ENCODE results near the gene ERO1B.

The ERO1B gene

DNA sequence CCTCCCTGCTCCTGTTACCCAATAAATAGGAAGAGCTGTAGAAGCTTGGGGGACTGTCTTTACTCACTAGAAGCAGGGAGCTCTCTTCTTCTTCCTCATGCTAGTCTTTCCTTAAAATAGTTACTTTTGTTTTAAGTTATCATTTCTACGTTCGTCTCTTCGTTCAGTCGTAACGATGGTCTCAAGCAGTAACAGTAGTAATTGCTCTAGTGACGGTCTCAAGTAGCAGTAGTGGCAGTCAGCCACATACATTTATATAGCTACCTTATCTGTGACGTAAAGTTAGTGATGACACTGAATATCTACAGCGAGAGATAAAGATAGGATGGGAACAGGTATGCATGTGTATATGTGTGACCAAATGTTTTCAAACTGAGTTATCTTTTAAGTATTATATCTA, 15.4 kb upstream of the ERO1B start:
- no peak for DNase-seq (ENCODE audit: low spot score)

- DNase-seq (ENCODE audit: low spot score) = no peak
Observed at GRCh38 chr1:236292425-236292824, 10.7 kb upstream of the ERO1B start.

DNA sequence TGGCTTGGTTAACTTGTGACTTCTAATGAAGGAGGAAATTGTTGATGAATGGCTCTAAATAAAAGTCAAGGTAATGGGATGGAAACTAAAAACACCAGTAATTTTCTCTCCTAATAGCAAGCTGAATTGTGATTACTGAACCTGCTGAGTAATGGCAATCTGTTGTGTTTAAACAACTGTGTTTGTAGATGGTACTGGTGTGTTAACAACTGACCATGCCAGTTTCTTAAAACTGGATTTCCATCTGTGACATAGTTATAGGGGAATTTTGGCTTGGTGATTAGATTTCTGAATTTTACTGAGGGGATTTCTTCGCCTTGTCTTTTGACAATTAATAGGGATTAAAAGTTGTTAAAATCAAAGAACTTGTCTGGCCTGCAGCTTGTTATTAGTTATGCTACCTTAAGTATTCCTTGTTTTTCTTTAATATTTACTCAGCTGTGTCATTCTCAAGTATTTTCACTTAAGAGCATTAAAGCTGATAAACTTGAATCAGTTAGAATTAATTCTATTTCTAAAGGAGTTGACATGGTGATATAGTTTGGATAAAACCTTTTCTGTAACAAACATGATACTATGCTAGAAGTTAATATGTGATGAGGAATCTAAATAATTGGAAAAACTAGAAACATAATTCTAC, 7.9 kb upstream of the ERO1B start:
- DNase-seq (ENCODE audit: low spot score) = no peak

DNA sequence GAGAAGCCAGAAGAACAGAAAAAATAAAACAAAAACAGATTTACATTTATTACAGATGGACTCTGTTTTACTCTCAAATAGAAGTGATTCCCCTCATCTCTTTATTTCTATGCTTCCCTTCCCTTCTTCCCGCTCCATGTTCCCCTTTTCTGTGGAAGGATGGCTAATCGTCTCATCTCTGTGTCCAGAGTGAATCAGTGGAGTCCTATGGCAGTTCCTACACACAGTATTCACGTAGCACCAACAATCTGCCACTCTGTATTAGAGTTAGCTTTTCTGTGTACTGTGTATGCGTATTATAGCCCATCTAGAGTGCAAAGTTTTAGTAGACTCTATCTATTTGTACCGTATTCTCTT, 6.8 kb upstream of the ERO1B start:
- no peak for DNase-seq (ENCODE audit: low spot score)

DNA sequence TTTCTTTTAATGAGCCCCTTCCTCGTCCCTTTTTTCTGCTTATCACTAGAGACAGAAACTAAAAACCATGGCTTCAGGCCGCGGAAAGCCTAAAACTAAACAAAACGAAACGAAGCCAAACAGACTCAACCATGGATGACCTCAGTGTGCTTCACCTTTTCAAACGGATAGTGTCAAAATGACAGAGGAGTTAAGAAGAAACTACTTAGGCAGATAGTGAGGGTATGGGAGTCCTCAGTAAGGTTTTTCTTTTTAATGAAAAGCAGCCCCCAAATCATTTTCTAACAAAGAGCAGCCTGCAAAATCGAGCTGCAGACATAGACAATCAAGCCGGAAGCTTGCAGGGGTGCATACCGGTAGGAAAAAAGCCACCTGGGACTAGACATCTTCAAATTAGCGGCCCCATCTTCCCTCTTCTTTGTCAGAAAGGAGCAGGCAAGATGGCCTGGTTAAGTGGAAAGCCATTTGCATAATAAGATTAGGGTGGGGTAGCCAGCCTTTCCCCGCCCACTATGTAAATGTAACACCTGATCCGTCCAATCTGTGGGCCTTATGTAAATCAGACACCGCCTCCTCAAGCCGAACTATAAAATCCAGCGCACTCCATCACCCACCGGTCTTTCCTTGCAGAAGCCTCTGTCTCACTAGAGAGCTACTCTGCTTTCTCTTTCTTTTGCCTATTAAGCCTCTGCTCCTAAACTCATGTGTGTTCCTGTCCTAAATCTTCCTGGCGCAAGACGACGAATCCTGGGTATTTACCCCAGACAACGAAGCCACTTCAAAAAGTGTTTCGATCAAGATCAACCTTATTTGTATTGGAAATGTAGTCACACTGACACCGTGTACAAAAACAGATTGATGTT, 6.2 kb upstream of the ERO1B start:
- DNase-seq (ENCODE audit: low spot score) = no peak

GRCh38 chr1:236287356-236287755, 5.6 kb upstream of the ERO1B start:
- no peak for DNase-seq (ENCODE audit: low spot score)

DNA sequence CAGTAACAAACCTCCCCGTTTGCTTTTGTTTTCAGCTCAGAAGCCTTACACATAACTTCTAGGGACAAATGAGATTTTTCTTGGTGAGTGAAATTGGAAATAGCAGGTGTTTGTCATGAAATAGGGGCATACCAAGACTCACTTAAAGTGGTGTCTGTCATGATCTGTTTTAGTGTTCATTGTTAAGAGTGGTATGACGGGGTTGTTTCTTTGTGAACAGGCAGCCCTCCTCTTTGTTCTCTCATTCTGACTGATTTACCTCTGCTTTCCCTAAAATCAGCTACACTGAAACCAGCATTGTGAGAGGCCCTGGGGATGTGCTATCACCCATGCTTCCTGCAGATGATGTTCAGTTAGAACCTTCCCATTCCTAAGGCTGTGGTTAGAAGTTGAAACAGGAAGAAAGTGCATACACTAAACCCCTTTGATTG, 2.5 kb upstream of the ERO1B start:
- DNase-seq (ENCODE audit: low spot score) = no peak

DNA sequence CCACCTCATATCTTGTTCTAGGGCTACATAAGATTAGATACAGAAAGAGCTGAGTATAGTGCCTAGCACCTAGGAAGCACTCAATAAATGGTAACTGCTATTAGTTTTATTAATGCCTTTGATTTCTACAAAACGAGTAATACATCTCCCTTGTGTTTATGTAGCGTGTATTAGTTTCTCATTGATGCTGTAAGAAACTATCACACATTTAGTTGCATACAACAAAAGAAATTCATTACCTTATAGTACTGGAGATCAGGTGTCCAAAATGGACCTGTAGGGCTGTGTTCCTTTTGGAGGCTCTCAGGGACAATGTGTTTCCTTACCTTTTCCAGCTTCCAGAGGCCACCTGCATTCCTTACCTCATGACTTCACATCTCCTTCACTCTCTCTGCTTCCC, 961 bp upstream of the ERO1B start:
- DNase-seq (ENCODE audit: low spot score) = no peak

DNA sequence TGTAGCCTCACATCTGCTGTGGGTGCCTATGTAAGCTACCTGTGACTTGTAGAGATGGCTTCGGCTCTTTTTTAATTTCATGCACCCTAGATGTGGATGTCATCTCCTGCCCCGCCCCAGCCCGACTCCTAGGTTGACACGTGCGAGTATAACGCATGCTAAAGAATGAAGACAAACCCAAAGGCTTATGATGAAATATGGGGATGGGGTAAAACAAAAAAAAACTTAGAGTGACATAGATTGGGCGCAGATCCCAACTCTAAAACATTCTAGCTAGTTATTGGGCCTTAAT, 613 bp upstream of the ERO1B start:
- DNase-seq (ENCODE audit: low spot score) = no peak

GRCh38 chr1:236281198-236281653, 532 bp downstream of the ERO1B start:
- DNase-seq (ENCODE audit: low spot score) = no peak

GRCh38 chr1:236280438-236281197, 1.1 kb downstream of the ERO1B start:
- no peak for DNase-seq (ENCODE audit: low spot score)

DNA sequence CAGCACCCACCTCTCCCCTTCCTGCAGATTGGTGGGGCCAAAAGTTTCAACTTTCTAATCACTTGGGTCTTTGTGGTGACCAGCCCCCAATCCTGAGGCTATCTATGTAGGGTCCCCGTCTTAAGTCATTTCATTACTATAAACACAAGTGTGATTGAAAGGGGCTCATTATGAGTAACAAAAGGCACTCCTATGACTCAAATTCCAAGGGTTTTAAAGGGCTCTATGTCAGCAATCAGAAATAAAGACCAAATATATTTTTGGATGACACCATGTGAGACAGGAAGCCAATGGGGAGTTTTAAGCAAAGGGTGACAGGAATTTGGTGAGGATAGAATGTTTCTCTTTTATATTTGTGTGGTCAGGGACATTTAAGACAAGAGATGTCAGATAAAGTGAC, 6.2 kb downstream of the ERO1B start:
- peak; percentile 39 for DNase-seq (ENCODE audit: low spot score)

DNA sequence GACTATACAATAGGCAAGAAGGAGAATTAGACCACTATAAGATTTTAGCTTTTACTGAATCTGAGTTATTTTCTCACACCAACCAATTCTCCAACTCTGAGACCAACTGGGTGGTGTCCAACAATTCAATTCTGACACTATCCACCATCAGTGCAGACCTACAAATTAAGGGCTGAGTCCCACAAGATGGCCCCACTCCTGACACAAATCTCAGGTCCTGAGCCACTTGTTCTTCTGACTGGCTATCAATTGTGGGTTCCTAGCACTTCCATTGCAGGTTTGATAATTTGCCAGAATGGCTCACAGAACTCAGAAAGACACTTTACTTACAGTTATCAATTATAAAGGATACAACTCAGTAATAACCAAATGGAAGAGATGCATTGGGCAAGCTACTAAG, 6.7 kb downstream of the ERO1B start:
- no peak for DNase-seq (ENCODE audit: low spot score)

GRCh38 chr1:236273358-236273757, 8.4 kb downstream of the ERO1B start:
- no peak for DNase-seq (ENCODE audit: low spot score)

GRCh38 chr1:236269439-236269838, 12.3 kb downstream of the ERO1B start:
- no peak for DNase-seq (ENCODE audit: low spot score)

DNA sequence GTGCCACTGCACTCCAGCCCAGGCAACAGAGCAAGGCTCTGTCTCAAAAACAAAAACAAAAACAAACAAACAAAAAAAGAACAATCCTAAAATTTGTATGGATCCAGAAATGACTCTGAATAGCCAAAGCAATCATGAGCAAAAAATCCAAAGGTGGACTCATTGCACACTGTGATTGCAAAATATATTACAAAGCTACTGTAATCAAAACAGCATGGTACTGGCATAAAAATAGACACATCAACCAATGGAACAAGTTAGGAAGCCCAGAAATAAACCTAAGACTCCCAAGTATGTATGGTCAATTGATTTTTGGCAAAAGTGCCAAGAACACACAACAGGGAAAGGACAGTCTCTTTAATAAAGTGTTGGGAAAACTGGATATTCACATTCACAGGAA, 19.9 kb downstream of the ERO1B start:
- no peak for DNase-seq (ENCODE audit: low spot score)

DNA sequence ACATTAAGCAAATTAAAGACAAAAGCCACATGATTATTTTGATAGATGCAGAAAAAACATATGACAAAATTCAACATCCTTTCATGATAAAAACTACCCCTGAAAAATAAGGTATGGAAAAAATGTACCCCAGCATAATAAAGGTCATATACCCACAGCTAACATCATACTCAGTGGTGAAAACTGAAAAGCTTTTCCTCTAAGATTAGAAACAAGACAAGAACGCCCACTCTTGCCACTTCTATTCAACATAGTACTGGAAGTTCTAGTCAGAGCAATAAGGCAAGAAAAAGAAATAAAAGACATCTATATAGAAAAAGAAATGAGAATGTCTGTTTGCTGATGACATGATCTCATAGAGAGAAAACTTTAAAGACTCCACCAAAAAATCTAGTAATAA, 20.7 kb downstream of the ERO1B start:
- DNase-seq (ENCODE audit: low spot score) = no peak

DNA sequence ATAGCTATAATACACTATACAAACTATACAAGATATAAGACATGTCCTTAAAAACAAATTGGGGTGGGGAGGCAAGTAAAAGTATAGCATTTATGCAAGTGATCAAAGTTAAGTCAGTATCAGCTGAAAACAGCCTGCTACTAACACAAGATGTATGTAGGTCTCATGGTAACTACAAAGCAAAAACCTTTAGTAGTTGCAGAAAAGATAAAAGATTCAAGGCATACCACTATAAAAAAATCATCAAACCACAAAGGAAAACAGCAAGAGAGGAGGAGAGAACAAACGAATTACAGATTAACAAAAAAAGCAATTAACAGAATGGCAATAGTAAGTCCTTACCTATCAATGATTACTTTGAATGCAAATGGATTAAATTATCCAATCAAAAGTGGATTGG, 22.7 kb downstream of the ERO1B start:
- DNase-seq (ENCODE audit: low spot score) = no peak

- no peak for DNase-seq (ENCODE audit: low spot score)
Observed at GRCh38 chr1:236258114-236258622, 23.6 kb downstream of the ERO1B start.

- DNase-seq (ENCODE audit: low spot score) = no peak
Observed at GRCh38 chr1:236257216-236257615, 24.5 kb downstream of the ERO1B start.

- no peak for DNase-seq (ENCODE audit: low spot score)
Observed at GRCh38 chr1:236253918-236254637, 27.7 kb downstream of the ERO1B start.

GRCh38 chr1:236253119-236253518, 28.6 kb downstream of the ERO1B start:
- no peak for DNase-seq (ENCODE audit: low spot score)

All from COLO829 (cell line).